Calu3 (cell line): ENCODE data around the gene PKIB. TPM values are rescaled to one million over a fixed set of nuclear protein-coding genes. Genes with fewer than 3 reads are reported as not detected.

Source experiments
- BruUV-seq: library from RNA; stranded (reverse); fragments of 400-500 nt; replicated peaks from 2 replicates; lab custom pipeline; 2021; lab: Mats Ljungman, UMichigan
- CTCF ChIA-PET: fragments of 300-600 bp; sonication (Branson Sonifier 250); formaldehyde crosslinking; loops from one replicate; lab custom pipeline; 2022; ENCODE audit warnings: antibody characterized with exemption; lab: Charles Lee
- DNase-seq: peaks from one replicate; pipeline ENCODE4 v3.0.0; 2022
- H3K27ac Mint-ChIP-seq: one replicate; pipeline ENCODE4 v1.8.0; 2022; ENCODE audit warnings: mixed read lengths; ENCODE audit not compliant: unreplicated experiment
- H3K27me3 Mint-ChIP-seq: one replicate; pipeline ENCODE4 v1.8.0; 2022; ENCODE audit warnings: mixed read lengths; ENCODE audit not compliant: unreplicated experiment
- H3K36me3 Mint-ChIP-seq: one replicate; pipeline ENCODE4 v1.8.0; 2022; ENCODE audit warnings: mild to moderate bottlenecking, moderate library complexity, mixed read lengths; ENCODE audit not compliant: insufficient read depth, unreplicated experiment
- H3K4me1 Mint-ChIP-seq: one replicate; pipeline ENCODE4 v1.8.0; 2022; ENCODE audit warnings: mild to moderate bottlenecking, low read depth, mixed read lengths; ENCODE audit not compliant: unreplicated experiment
- H3K4me3 Mint-ChIP-seq: one replicate; pipeline ENCODE4 v1.8.0; 2022; ENCODE audit warnings: mild to moderate bottlenecking, low read depth, moderate library complexity, mixed read lengths; ENCODE audit not compliant: unreplicated experiment
- H3K9me3 Mint-ChIP-seq: one replicate; pipeline ENCODE4 v1.8.0; 2022; ENCODE audit warnings: low read depth, mixed read lengths; ENCODE audit not compliant: unreplicated experiment
- CTCF ChIP-seq: fragments of 200-600 bp; IDR thresholded peaks from one replicate; pipeline ENCODE4 v1.8.0; 2022; ENCODE audit warnings: antibody characterized with exemption; ENCODE audit not compliant: unreplicated experiment
- intact Hi-C: fragments of 100-400 bp; cut with micrococcal nuclease; formaldehyde crosslinking; loops from one replicate; pipeline ENCODE4 v1.10.0; 2022; ENCODE audit not compliant: unreplicated experiment
- total RNA-seq: library from RNA; stranded (reverse); gene quantifications from 2 replicates; pipeline ENCODE4 v1.2.3, GENCODE V29; 2022

Gene PKIB
- total RNA-seq, 1 experiment from 2014 or later = 17.2 TPM

- Mint-ChIP-seq H3K9me3 (no peaks in the 10 kb centered on the region), H3K4me3 (peak overlapping the region; percentile 44), H3K27me3 (no peaks in the 10 kb centered on the region), H3K4me1 (peaks cover 41% of the 10 kb centered on the region), H3K27ac (peak overlapping the region; percentile 88), H3K36me3 (no peaks in the 10 kb centered on the region)
- intact Hi-C loops = loop anchor here (1.0 kb wide), 1 partner anchor 42 kb away; the partner anchor contains the start of gene PKIB
- peak; percentile 13 for DNase-seq
- BruUV-seq = no TSS peak
- CTCF ChIA-PET = interaction anchor here (1.1 kb wide), 1 partner anchor 44 kb away, joined by 3 read pairs; no protein-coding TSS in a partner anchor
- TF ChIP-seq CTCF = no peak
Observed at GRCh38 chr6:122652431-122652830, 42.2 kb downstream of the PKIB start.

GRCh38 chr6:122653094-122653493, 42.9 kb downstream of the PKIB start:
- peak overlapping the region; percentile 44 for H3K4me3 Mint-ChIP-seq
- TF ChIP-seq CTCF = no peak
- no TSS peak for BruUV-seq
- intact Hi-C loops = no loop called here
- H3K27me3 Mint-ChIP-seq = no peaks in the 10 kb centered on the region
- H3K4me1 Mint-ChIP-seq = peaks cover 46% of the 10 kb centered on the region
- H3K27ac Mint-ChIP-seq = peak overlapping the region; percentile 88
- H3K9me3 Mint-ChIP-seq = no peaks in the 10 kb centered on the region
- CTCF ChIA-PET = interaction anchor here (1.1 kb wide), 1 partner anchor 43 kb away, joined by 3 read pairs; no protein-coding TSS in a partner anchor
- DNase-seq = peak; percentile 41
- H3K36me3 Mint-ChIP-seq = no peaks in the 10 kb centered on the region

GRCh38 chr6:122654012-122654411, 43.8 kb downstream of the PKIB start:
- no peak overlapping the region for H3K4me3 Mint-ChIP-seq
- intact Hi-C loops = no loop called here
- peaks cover 46% of the 10 kb centered on the region for H3K4me1 Mint-ChIP-seq
- BruUV-seq = no TSS peak
- H3K9me3 Mint-ChIP-seq = no peaks in the 10 kb centered on the region
- TF ChIP-seq CTCF = no peak
- DNase-seq = no peak
- peak overlapping the region; percentile 88 for H3K27ac Mint-ChIP-seq
- CTCF ChIA-PET = no interaction called here
- H3K27me3 Mint-ChIP-seq = no peaks in the 10 kb centered on the region
- H3K36me3 Mint-ChIP-seq = no peaks in the 10 kb centered on the region

GRCh38 chr6:122657601-122658000, 47.4 kb downstream of the PKIB start:
- no TSS peak for BruUV-seq
- intact Hi-C loops = no loop called here

More at GRCh38 chr6:122657601-122658000, 47.4 kb downstream of the PKIB start:
- no peak for DNase-seq
- H3K4me1 Mint-ChIP-seq = peaks cover 34% of the 10 kb centered on the region
- no peaks in the 10 kb centered on the region for H3K9me3 Mint-ChIP-seq
- CTCF ChIA-PET = interaction anchor here (1.0 kb wide), 1 partner anchor 128 kb away, joined by 3 read pairs; no protein-coding TSS in a partner anchor
- H3K36me3 Mint-ChIP-seq = no peaks in the 10 kb centered on the region
- H3K4me3 Mint-ChIP-seq = no peak overlapping the region
- TF ChIP-seq CTCF = no peak
- no peaks in the 10 kb centered on the region for H3K27me3 Mint-ChIP-seq
- no peak overlapping the region for H3K27ac Mint-ChIP-seq
